Coronary artery (tissue), 2 donors: Measurements from ENCODE around the gene NUP210L.
"Not testable (repeated sequence)": the region's sequence is repeated elsewhere in the genome, so short reads cannot be mapped to it uniquely, and the experiment has no call there.

Experiments used
- DNase-seq: peaks from one replicate; pipeline ENCODE4 v3.0.0-alpha.2; 2017; ENCODE audit warnings: low spot score
- H3K27ac ChIP-seq, 2 donors: fragments of 200-600 bp; sonication (generic); one replicate each; pipeline ENCODE4 v1.5.1; 2016 to 2019
- H3K4me3 ChIP-seq: fragments of 200-600 bp; sonication (generic); 2 replicates; pipeline ENCODE4 v1.5.1; 2016; ENCODE audit warnings: mild to moderate bottlenecking, moderate library complexity
- TF ChIP-seq, protein P1 (sequence below): fragments of 200-600 bp; sonication (generic); IDR thresholded peaks from one replicate; pipeline ENCODE4 v1.5.1; 2019; ENCODE audit warnings: antibody characterized with exemption

NUP210L gene

DNA sequence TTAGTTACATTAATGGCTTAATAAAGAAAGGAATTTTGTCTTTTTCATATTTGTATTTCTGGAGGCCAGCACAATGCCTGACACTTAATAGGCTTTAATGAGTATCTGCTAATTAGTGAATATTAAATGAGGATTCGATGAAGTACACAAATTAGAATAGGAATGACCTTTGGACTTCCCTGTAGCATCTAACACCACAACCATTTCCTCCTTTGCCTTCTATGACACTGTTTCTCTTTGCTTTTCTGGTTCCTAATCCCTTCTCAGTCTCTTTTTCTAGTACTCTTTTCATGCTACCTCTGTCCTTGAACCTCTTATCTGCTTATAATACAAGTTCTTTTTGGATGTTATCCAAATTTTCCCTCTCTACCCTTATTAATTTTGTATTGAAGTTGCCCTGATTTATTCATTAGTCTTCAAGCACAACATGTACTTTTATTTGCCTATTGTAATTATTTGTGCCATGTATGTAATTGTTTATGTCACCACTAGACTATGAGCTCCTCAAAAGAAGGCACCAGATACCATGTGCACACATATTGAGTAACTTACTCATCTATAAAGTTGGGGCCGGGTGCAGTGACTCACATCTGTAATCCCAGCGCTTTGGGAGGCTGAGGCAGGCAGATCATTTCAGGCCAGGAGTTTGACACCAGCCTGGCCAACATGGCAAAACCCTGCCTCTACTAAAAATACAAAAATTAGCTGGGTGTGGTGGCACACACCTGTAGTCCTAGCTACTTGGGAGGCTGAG, 140.5 kb downstream of the NUP210L start:
- TF ChIP-seq, protein P1, sequence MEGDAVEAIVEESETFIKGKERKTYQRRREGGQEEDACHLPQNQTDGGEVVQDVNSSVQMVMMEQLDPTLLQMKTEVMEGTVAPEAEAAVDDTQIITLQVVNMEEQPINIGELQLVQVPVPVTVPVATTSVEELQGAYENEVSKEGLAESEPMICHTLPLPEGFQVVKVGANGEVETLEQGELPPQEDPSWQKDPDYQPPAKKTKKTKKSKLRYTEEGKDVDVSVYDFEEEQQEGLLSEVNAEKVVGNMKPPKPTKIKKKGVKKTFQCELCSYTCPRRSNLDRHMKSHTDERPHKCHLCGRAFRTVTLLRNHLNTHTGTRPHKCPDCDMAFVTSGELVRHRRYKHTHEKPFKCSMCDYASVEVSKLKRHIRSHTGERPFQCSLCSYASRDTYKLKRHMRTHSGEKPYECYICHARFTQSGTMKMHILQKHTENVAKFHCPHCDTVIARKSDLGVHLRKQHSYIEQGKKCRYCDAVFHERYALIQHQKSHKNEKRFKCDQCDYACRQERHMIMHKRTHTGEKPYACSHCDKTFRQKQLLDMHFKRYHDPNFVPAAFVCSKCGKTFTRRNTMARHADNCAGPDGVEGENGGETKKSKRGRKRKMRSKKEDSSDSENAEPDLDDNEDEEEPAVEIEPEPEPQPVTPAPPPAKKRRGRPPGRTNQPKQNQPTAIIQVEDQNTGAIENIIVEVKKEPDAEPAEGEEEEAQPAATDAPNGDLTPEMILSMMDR: no peak
- DNase-seq: no peak
- Histone ChIP-seq H3K4me3 (no peak overlapping the region), H3K27ac (no peak overlapping the region)

DNA sequence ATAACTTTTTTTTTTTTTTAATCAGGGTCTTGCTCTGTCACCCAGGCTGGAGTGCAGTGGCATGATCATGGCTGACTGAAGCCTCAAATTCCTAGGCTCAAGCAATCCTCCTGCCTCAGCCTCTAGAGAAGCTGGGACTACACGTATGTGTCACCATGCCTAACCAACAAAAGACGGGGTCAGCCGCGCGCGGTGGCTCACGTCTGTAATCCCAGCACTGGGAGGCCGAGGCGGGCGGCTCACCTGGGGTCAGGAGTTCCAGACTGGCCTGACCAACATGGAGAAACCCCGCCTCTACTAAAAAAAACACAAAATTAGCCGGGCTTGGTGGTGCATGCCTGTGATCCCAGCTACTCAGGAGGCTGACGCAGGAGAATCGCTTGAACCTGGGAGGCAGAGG, 142.3 kb downstream of the NUP210L start:
- H3K27ac ChIP-seq, DNase-seq: not testable (repeated sequence)

DNA sequence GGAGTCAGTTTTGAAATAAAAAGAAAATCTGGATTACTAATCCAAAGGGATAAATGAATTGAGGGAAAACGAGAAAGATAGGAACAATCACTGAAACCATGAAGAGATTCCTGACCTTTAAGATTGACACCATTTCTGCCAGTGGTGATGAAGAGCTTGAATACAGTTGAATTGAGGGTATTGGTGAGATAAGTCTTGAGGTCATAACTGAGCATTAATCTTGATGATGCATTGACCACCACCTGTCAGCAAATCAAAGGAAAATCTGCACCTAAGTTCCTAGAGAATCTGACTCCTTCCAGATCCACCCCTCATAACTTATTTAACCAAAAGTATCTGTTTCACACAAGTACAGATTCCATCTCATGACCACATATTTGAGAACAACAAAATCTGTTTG, 142.7 kb downstream of the NUP210L start:
- DNase-seq: no peak
- Histone ChIP-seq H3K4me3 (no peak overlapping the region), H3K27ac (no peak overlapping the region)
- TF ChIP-seq, protein P1: no peak

More for the DNA sequence above, 142.3 kb downstream of the NUP210L start:
- H3K4me3 ChIP-seq: not testable (repeated sequence)

DNA sequence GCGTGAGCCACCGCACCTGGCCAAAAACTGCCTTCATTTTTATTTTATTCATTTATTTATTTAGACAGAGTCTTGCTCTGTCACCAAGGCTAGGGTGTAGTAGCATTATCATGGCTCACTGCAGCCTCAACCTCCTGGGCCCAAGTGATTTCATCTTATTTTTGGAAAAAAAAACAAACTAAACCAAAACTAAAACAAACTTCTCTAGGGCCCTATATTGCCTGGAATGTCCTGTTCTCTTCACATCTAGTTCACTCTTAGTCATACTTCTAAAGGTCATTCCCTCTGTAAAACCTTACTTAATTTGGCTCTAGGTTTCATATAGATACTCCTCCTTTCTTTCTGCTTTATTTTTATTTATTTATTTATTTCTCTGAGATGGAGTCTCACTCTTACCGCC, 148.7 kb downstream of the NUP210L start:
- no peak overlapping the region for H3K4me3 ChIP-seq
- no peak for DNase-seq
- TF ChIP-seq, protein P1: no peak
- H3K27ac ChIP-seq: peak overlapping the region in 1 of 2 donors; percentile 66

DNA sequence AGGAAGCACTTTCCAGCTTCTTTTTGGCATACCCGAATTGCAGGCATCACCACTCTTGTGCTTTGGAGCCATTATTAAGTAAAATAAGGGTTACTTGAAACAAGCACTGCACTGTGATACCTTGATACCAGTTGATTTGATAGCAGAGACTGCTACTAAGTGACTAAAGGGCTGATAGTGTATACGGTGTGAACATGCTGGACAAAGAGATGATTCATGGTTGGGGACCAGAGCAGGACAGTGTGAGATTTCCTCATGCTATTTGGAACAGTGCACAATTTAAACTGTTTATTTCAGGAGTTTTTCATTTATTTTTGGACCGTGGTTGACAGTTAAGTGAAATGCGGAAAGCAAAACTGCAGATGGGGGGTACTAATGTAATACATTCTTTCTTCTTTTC, 154.5 kb downstream of the NUP210L start:
- TF ChIP-seq, protein P1: no peak
- no peak overlapping the region for H3K27ac ChIP-seq
- no peak overlapping the region for H3K4me3 ChIP-seq
- no peak for DNase-seq

DNA sequence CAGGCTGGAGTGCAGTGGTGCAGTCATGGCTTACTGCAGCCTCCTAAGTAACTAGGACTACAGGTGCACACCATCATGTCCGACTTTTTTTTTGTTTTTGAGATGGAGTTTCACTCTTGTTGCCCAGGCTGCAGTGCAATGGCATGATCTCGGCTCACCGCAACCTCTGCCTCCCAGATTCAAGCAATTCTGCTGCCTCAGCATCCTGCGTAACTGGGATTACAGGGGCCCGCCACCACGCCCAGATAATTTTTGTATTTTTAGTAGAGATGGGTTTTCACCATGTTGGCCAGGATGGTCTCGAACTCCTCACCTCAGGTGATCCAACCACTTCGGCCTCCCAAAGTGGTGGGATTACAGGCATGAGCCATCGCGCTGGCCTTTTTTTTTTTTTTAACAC, 158.0 kb downstream of the NUP210L start:
- not testable (repeated sequence) for DNase-seq, H3K4me3 ChIP-seq, H3K27ac ChIP-seq

DNA sequence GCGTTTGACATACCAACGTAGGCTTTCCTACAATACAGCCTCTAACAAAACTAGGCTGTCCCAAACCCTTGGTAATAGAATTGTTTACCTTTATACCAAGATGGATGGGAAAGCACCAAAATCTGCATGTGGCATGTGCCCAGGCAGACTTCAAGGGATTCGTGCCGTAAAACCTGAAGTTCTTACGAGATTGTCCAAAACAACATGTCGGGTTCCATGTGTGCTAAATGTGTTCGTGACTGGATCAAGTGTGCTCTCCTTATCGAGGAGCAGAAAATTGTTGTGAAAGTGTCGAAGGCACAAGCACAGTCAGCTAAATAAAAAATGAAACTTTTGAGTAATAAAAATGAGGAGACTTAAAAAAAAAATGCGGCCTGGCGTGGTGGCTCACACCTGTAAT, 159.2 kb downstream of the NUP210L start:
- Histone ChIP-seq H3K4me3 (no peak overlapping the region), H3K27ac (no peak overlapping the region)
- DNase-seq: no peak
- TF ChIP-seq, protein P1: no peak

DNA sequence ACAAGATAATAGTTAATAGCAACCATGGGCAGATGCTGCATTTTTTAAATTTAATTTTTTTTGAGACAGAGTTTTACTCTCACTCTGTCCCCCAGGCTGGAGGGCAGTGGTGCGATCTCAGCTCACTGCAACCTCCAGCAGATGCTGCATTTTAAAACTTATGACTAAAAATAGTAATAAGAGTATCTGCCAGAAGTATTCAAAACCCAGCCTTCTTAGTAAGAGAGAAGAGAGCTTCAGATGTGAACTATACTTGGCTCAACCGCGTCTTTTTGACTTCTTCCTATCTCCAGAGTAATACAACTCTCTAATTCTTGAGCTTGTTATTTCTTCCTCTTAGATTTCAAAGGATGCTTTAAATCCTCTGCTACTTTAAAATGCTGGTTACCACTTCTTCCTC, 159.7 kb downstream of the NUP210L start:
- TF ChIP-seq, protein P1: no peak
- no peak for DNase-seq

More for the DNA sequence above, 159.7 kb downstream of the NUP210L start:
- Histone ChIP-seq H3K4me3 (no peak overlapping the region), H3K27ac (no peak overlapping the region)
